Activated gamma-delta T cell (primary cell): ENCODE results near the gene CYB5RL.

Experiments
- DNase-seq: peaks from one replicate; lab custom pipeline; 2025; lab: John Stamatoyannopoulos, UW

The CYB5RL gene

GRCh38 chr1:54159733-54160316 is 40.0 kb downstream of the CYB5RL start:
- DNase-seq, result no peak

GRCh38 chr1:54158071-54158470 is 41.8 kb downstream of the CYB5RL start:
- DNase-seq, result no peak

DNA sequence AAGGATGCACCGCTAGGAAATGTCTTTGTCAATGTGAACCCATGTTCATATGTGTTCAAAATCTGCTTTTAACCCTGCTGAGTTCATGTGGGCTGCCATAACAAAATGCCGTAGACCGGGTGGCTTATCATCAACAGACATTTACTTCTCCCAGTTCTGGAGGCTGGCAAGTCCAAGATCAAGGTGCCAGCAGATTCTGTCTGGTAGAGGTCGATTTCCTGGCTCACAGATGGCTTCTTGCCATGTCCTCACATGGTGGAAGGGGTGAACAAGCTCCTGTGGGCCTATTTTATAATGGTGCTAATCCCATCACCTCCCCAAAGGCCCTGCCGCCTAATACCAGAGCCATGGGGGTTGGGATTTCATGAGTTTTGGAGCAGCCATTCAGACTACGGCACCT is 42.4 kb downstream of the CYB5RL start:
- DNase-seq, result no peak

DNA sequence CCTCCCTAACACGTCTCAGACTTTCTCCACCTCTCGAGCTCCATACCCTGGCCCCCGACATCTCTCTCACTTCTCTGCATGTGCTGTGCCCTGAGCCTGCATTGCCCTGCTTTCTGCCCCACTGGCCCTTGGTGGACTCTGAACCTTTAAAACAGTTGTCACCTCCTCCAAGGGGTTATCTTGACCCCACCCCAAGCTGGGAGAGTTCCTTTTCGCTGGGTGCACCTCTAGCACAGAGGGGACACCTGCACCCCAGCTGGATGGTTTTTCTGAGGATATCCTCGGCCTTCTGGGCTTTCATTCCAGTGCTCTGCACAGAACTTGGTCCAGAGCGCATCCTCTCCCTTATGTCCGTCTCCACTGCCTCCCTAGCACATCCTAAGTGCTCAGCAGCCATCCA is 42.8 kb downstream of the CYB5RL start:
- DNase-seq, result no peak

- DNase-seq, result no peak
These were observed 43.6 kb downstream of the CYB5RL start for GRCh38 chr1:54156201-54156600.

GRCh38 chr1:54153535-54154439 is 46.0 kb downstream of the CYB5RL start:
- no peak for DNase-seq

DNA sequence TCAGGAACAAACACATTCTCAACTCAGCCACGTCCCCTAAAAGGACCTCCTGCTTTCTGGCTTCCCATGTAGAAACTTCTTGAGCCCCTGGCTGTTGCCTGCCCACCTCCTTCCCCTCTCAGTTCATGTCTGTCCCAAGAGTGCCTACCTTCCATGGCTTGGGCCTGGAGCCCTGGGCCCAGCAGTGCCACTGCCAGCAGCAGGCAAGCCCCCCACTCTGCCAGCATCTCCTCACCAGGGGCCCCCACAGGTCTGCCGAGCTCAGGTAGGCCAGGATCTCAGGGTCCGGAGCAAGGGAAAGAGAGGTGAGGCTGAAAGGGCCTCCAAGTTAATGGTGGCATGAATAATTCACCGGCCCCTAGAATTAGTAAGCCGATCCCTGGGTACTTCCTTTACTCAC is 47.1 kb downstream of the CYB5RL start, which contains the start of gene CDCP2:
Gene CDCP2, minus strand, starts transcription at position 305 of the 400 bp plus-strand sequence. Its CDS starts 78 bp downstream, at position 227.
- no peak for DNase-seq

DNA sequence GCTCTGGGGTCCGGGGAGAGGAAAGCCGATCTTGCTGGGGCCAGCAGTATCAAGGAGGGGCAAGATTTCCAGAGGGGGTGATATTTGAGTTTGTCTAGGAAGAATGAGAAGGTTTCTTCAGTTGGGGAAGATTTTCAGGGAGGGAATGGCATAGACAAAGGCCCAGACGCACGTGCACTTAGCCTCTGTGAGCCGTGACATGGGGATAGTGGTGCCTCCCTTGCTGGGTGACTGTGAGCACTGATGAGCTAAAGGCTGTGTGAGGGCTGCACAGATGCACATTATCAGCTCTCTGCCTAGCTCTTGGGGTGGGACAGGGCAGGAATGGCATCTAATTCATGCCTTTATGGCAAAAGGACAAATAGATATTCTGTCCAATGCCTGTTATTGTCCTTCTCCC is 48.8 kb downstream of the CYB5RL start:
- no peak for DNase-seq
